Brain microvascular endothelial cell (primary cell): ENCODE data around the gene UVSSA.
"Not testable (repeated sequence)": the region's sequence is repeated elsewhere in the genome, so short reads cannot be mapped to it uniquely, and the experiment has no call there.

Source experiments
- DNase-seq: peaks from one replicate; pipeline ENCODE4 v3.0.0-alpha.2; 2020
- H3K27ac ChIP-seq: fragments of 250-450 bp; sonication (Bioruptor Pico); 2 replicates; pipeline ENCODE4 v1.5.1; 2020; ENCODE audit warnings: mild to moderate bottlenecking, moderate library complexity
- H3K27me3 ChIP-seq: fragments of 250-450 bp; sonication (Bioruptor Pico); replicated peaks from 2 replicates; pipeline ENCODE4 v1.5.1; 2020; ENCODE audit warnings: mild to moderate bottlenecking
- H3K36me3 ChIP-seq: fragments of 250-450 bp; sonication (Bioruptor Pico); replicated peaks from 2 replicates; pipeline ENCODE4 v1.5.1; 2020; ENCODE audit warnings: mild to moderate bottlenecking
- H3K4me3 ChIP-seq: 2 replicates; pipeline ENCODE4 v1.5.1; 2011; ENCODE audit warnings: low read depth, mild to moderate bottlenecking, control low read depth, low read length, moderate library complexity
- CTCF ChIP-seq: IDR thresholded peaks from 2 replicates; pipeline ENCODE4 v1.5.1; 2011; ENCODE audit warnings: low read depth, mild to moderate bottlenecking, moderate library complexity, low read length, control low read depth, inconsistent platforms; ENCODE audit errors: missing control alignments
- in situ Hi-C: cut with HindIII; loops from 2 replicates; pipeline ENCODE4 v1.10.0; 2017; ENCODE audit warnings: low sequenced_read_pairs, low pct_ligation_motif_present

The UVSSA gene

GRCh38 chr4:1369479-1370079 is 22.6 kb downstream of the UVSSA start:
- no peak for TF ChIP-seq CTCF
- H3K4me3 ChIP-seq, result no peak overlapping the region
- in situ Hi-C loops, result no loop called here
- no peaks in the 10 kb centered on the region for H3K36me3 ChIP-seq
- no peak for DNase-seq
- H3K27ac ChIP-seq, result no peak overlapping the region
- H3K27me3 ChIP-seq, result no peaks in the 10 kb centered on the region

GRCh38 chr4:1370321-1371124 is 23.5 kb downstream of the UVSSA start:
- no peak for TF ChIP-seq CTCF
- DNase-seq, result no peak
- H3K27ac ChIP-seq, result no peak overlapping the region
- in situ Hi-C loops, result no loop called here
- no peaks in the 10 kb centered on the region for H3K27me3 ChIP-seq
- no peak overlapping the region for H3K4me3 ChIP-seq
- H3K36me3 ChIP-seq, result no peaks in the 10 kb centered on the region

GRCh38 chr4:1371176-1372165 is 24.5 kb downstream of the UVSSA start:
- no peak for DNase-seq
- H3K36me3 ChIP-seq, result no peaks in the 10 kb centered on the region
- in situ Hi-C loops, result no loop called here
- no peak for TF ChIP-seq CTCF
- H3K27ac ChIP-seq, result no peak overlapping the region
- no peak overlapping the region for H3K4me3 ChIP-seq
- no peaks in the 10 kb centered on the region for H3K27me3 ChIP-seq

GRCh38 chr4:1372576-1372975 is 25.6 kb downstream of the UVSSA start:
- in situ Hi-C loops, H3K27me3 ChIP-seq, DNase-seq: not testable (repeated sequence)

GRCh38 chr4:1373892-1374705 is 27.1 kb downstream of the UVSSA start:
- in situ Hi-C loops, result no loop called here
- no peak for DNase-seq
- Histone ChIP-seq H3K27me3 (no peaks in the 10 kb centered on the region), H3K36me3 (no peaks in the 10 kb centered on the region), H3K27ac (no peak overlapping the region), H3K4me3 (no peak overlapping the region)
- TF ChIP-seq CTCF, result no peak

More at GRCh38 chr4:1372576-1372975, 25.6 kb downstream of the UVSSA start:
- H3K4me3 ChIP-seq, H3K36me3 ChIP-seq, H3K27ac ChIP-seq: not testable (repeated sequence)
